ENCODE results near the gene PRR7.
"Not testable (repeated sequence)": the region's sequence is repeated elsewhere in the genome, so short reads cannot be mapped to it uniquely, and the experiment has no call there.

PRR7 gene

GRCh38 chr5:177484902-177485549 lies 38.4 kb downstream of the PRR7 start:
- no peak for DNase-seq (ENCODE audit: low read depth)

GRCh38 chr5:177485753-177486152 lies 39.1 kb downstream of the PRR7 start:
- not testable (repeated sequence) for DNase-seq (ENCODE audit: low read depth)

- DNase-seq (ENCODE audit: low read depth) = no peak
Observed at GRCh38 chr5:177486256-177486655, 39.6 kb downstream of the PRR7 start.

- DNase-seq (ENCODE audit: low read depth) = no peak
Observed at GRCh38 chr5:177487144-177487543, 40.5 kb downstream of the PRR7 start.

GRCh38 chr5:177487975-177488374 lies 41.4 kb downstream of the PRR7 start:
- DNase-seq (ENCODE audit: low read depth) = no peak

DNA sequence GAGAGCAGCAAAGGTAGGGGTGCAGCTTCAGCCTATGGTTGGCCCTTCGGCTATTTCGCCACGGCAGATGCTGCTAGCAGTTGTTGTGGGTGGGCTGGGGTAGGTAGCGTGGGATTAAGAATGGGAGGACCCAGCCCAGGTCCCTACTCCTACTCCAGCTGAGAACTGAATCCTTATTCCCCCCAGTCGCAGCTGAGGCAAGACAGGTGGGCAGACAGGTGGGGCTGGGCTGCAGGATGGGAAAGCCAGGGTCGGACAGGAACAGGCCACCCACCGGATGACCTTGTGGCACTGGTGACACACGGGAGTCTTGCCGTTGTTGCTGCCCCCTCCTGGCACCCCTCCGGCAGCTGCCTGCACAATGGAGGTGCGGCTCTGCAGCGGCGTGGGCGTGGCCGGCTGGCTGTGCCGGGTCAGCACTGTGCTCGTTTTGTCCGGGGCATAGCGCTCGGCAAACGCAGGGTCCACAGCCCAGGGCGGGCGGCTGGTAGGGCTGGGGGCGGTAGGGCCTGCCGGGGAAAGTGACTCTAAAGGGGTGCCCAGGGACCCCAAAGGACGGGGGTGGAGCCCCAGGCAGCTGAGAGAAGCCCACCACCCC lies 42.6 kb downstream of the PRR7 start:
- DNase-seq (ENCODE audit: low read depth) = no peak

GRCh38 chr5:177490311-177490991 lies 43.8 kb downstream of the PRR7 start:
- no peak for DNase-seq (ENCODE audit: low read depth)

GRCh38 chr5:177490992-177491391 lies 44.4 kb downstream of the PRR7 start:
- no peak for DNase-seq (ENCODE audit: low read depth)

DNA sequence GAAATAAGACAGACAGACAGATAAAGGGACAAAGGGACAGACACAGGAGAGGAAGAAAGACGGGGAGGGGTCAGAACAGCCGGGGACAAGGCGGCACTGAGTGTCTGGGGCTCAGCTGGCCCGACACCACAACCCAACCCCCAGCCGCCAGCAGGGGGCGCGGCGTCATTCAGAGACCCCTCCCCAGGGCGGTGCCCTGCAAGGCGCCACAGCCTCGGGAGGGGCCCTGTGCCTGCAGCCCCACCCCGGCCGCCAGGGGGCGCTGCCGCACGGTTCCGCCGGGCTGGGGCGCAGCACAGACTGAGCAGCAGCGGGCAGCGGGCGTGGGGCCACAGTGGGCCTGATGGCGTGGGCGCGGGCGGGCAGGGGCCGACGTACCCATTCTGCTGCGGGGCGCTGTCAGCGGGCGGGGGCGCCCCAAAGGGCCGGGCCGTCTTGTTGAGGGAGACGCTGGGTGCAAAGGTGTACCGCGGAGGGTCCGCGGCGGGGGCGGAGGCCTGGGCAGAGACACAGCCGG lies 44.9 kb downstream of the PRR7 start:
- no peak for DNase-seq (ENCODE audit: low read depth)

DNA sequence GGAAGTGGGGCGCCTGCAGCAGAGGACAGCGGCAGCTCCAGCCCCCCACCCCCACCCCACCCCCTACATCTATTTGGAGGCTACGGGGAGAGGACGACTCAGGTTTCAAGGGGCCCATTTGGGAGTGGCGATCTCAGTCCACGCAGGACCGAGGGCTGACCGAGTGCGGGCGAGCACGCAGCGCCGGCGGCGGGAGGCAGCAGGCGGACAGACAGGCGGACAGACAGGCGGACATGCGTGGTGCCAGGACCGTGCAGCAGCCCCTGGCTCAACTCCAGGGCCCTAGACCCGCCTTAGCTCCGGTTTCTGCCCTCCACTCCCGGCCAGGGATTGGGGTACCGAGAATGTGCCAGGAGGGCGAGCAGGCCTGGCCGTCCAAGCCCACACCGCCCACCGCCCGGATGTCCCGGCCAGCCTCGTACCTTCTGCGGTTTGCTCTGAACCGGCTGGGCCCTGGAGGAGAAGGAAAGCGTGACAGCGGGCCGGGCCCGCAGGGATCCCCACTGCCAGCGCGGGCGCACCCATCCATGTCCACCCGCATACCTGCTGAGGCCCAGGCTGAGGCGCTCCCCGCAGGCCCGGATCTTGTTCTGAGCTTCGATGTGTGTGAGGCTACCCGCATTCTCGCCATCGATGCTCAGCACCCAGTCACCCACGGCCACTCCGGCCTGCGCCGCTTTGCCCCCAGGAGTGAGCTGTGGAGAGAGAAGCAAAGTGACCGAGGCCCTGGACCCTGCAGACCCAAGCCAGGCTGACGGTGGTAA lies 45.6 kb downstream of the PRR7 start:
- DNase-seq (ENCODE audit: low read depth) = no peak

GRCh38 chr5:177492841-177493240 lies 46.2 kb downstream of the PRR7 start:
- no peak for DNase-seq (ENCODE audit: low read depth)

GRCh38 chr5:177493795-177494345 lies 47.3 kb downstream of the PRR7 start:
- no peak for DNase-seq (ENCODE audit: low read depth)

- DNase-seq (ENCODE audit: low read depth) = no peak
Observed at GRCh38 chr5:177494346-177495195, 48.0 kb downstream of the PRR7 start.

GRCh38 chr5:177495243-177496060 lies 48.8 kb downstream of the PRR7 start:
- no peak for DNase-seq (ENCODE audit: low read depth)

DNA sequence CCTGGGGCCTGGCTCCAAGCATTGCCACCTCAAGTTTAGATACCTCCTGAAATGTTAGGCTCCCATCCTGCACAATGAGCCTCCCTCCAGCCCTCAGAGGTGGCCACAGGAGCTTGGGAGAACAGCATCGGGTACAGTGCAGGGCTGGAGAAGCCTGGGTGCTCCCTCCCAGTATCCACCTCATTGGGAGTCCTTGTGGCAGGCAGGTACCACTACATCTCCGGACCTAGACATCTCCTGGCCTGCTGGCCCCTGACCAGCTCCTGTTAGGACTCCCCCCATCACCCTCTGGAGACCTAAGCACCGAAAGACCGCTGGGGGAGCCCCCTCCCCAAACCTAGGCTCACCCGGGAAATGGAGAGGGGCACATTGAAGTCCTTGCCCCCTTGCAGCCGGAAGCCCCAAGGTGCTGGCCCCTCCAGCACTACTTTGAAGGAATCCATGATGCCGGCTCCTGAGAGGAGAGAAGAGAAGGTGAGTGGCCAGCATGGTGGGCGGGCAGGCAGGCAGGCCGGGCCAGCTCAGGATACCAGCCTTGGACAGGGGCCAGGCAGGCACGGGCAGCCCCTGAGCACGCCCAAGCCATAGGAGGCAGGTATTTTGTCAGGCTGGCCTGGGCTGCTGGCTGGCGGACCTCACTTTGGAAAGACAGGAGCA lies 49.6 kb downstream of the PRR7 start:
- DNase-seq (ENCODE audit: low read depth) = no peak

DNA sequence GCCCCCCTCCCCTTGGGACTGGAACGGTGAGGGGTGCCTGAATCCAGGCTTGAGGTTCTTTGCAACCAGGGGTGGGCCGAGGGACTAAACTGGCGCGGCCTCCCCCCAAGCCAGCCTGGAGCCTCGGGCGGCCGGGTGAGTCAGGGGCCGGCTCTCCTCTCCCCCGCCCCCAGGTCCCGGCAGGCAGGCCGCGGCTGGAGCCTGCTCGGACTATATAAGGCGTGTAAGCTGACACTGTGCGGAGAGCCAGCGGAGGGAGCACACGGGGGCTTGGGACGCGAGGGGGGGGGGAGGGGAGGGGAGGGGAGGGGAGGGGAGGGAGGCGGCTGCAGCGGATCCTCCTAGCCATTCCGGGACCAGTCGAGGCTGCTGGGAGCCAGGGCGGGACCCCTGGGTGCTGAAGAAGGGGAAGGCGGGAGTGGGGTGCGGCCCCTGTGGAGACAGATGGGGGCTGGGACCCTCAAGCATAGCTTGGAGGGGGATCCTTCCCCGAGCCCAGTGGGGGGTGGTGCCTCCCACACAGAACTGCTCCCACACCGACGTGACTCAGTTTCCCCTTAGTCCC lies 50.2 kb downstream of the PRR7 start:
- no peak for DNase-seq (ENCODE audit: low read depth)

GRCh38 chr5:177497292-177498012 lies 50.8 kb downstream of the PRR7 start, which contains the start of gene PDLIM7:
TSS of gene PDLIM7 (minus strand) at chr5:177497604. CDS start at chr5:177496512, 1,092 bp downstream.
- peak; percentile 88 for DNase-seq (ENCODE audit: low read depth)

GRCh38 chr5:177498013-177498787 lies 51.6 kb downstream of the PRR7 start:
- no peak for DNase-seq (ENCODE audit: low read depth)

Measured in stimulated activated CD8-positive, alpha-beta memory T cell treated with anti-CD3 and anti-CD28 coated beads, Interleukin-15, amount 100 ng/mL, for 1 hour (primary cell).